ENCODE results near the gene KCNA4. TPM values are rescaled to one million over a fixed set of nuclear protein-coding genes. Genes with fewer than 3 reads are reported as not detected.

The KCNA4 gene
- total and polyA plus RNA-seq, 8 donors = 0.58 to 2.2 TPM; not detected in 6

GRCh38 chr11:30015725-30016412 lies 961 bp downstream of the KCNA4 start:
- no peak for TF ChIP-seq POLR2A (IDR thresholded peaks at IDR 0.05)
- TF ChIP-seq POLR2AphosphoS5 (IDR thresholded peaks at IDR 0.05) = no peak
- TF ChIP-seq EP300 (IDR thresholded peaks at IDR 0.05) = no peak
- no peak for TF ChIP-seq CTCF (IDR thresholded peaks at IDR 0.05)
- Histone ChIP-seq H3K4me1 (peaks cover 0 to 23% (median 14%) of the 10 kb centered on the region in 4 donors), H3K27ac (no peak overlapping the region), H3K36me3 (no peaks in the 10 kb centered on the region), H3K9me3 (no peaks in the 10 kb centered on the region), H3K4me3 (peak overlapping the region in 2 of 4 donors; percentile 9 to 48), H3K27me3 (peaks cover 0 to 66% (median 35%) of the 10 kb centered on the region in 3 donors)
- DNase-seq = peak in 1 of 2 donors; percentile 14
- 8 to 11% (median 9%) methylated on average over 32 of the region's 32 CpGs for WGBS, 5 donors
- intact Hi-C loops (cut with DNase I; ENCODE audit: low total_unique reads) = no loop called here

GRCh38 chr11:30012346-30012745 lies 4.5 kb downstream of the KCNA4 start:
- TF ChIP-seq POLR2AphosphoS5 (IDR thresholded peaks at IDR 0.05) = no peak
- no peak for TF ChIP-seq CTCF (IDR thresholded peaks at IDR 0.05)
- TF ChIP-seq EP300 (IDR thresholded peaks at IDR 0.05) = no peak
- TF ChIP-seq POLR2A (IDR thresholded peaks at IDR 0.05) = no peak
- Histone ChIP-seq H3K36me3 (no peaks in the 10 kb centered on the region), H3K4me3 (no peak overlapping the region)

GRCh38 chr11:30009060-30009459 lies 7.8 kb downstream of the KCNA4 start:
- Histone ChIP-seq H3K27me3 (peaks cover 0 to 15% (median 0%) of the 10 kb centered on the region in 3 donors), H3K9me3 (no peaks in the 10 kb centered on the region), H3K27ac (no peak overlapping the region), H3K36me3 (no peaks in the 10 kb centered on the region), H3K4me3 (no peak overlapping the region), H3K4me1 (no peaks in the 10 kb centered on the region)
- no peak for DNase-seq
- TF ChIP-seq POLR2A (IDR thresholded peaks at IDR 0.05) (no peak), EP300 (IDR thresholded peaks at IDR 0.05) (no peak), CTCF (IDR thresholded peaks at IDR 0.05) (no peak), POLR2AphosphoS5 (IDR thresholded peaks at IDR 0.05) (no peak)
- intact Hi-C loops (cut with DNase I; ENCODE audit: low total_unique reads) = no loop called here
- WGBS, 5 donors = 51 to 73% (median 62%) methylated on average over 3 of the region's 3 CpGs

More at GRCh38 chr11:30012346-30012745, 4.5 kb downstream of the KCNA4 start:
- H3K27ac ChIP-seq = no peak overlapping the region
- peaks cover 0 to 47% (median 26%) of the 10 kb centered on the region in 3 donors for H3K27me3 ChIP-seq
- DNase-seq = no peak
- H3K9me3 ChIP-seq = no peaks in the 10 kb centered on the region
- peaks cover 0 to 19% (median 12%) of the 10 kb centered on the region in 4 donors for H3K4me1 ChIP-seq
- intact Hi-C loops (cut with DNase I; ENCODE audit: low total_unique reads) = no loop called here
- WGBS, 5 donors = 86 to 93% (median 91%) methylated on average over 12 to 15 of the region's 15 CpGs

- intact Hi-C loops (cut with DNase I; ENCODE audit: low total_unique reads) = no loop called here
- no peaks in the 10 kb centered on the region for H3K9me3 ChIP-seq
- H3K4me3 ChIP-seq = no peak overlapping the region
- no peaks in the 10 kb centered on the region for H3K27me3 ChIP-seq
- no peaks in the 10 kb centered on the region for H3K36me3 ChIP-seq
- H3K4me1 ChIP-seq = no peaks in the 10 kb centered on the region
- WGBS, 5 donors = 75 to 87% (median 77%) methylated on average over 4 of the region's 4 CpGs
- H3K27ac ChIP-seq = no peak overlapping the region
- TF ChIP-seq POLR2AphosphoS5 (IDR thresholded peaks at IDR 0.05) = no peak
- no peak for TF ChIP-seq EP300 (IDR thresholded peaks at IDR 0.05)
- TF ChIP-seq POLR2A (IDR thresholded peaks at IDR 0.05) = no peak
- TF ChIP-seq CTCF (IDR thresholded peaks at IDR 0.05) = no peak
- DNase-seq = no peak
Observed at GRCh38 chr11:30006876-30007275, 10.0 kb downstream of the KCNA4 start.

Measured in stomach (tissue), 9 donors.